Muscle layer of colon (tissue), 2 donors: Measurements from ENCODE around the gene PDK2.
A peak's percentile ranks its signal among the peaks of the same experiment; 100 is the strongest.

ENCODE experiments used
- H3K27ac ChIP-seq: one replicate; pipeline ENCODE4 v1.7.0; 2013; ENCODE audit warnings: low read depth, mild to moderate bottlenecking, low read length, moderate library complexity
- H3K27me3 ChIP-seq, 2 donors: one replicate each; pipeline ENCODE4 v1.7.0; 2013; ENCODE audit warnings: low read length in 2 of 2, mild to moderate bottlenecking in 2 of 2; ENCODE audit not compliant: insufficient read depth in 2 of 2, control insufficient read depth in 1 of 2
- H3K36me3 ChIP-seq: one replicate; pipeline ENCODE4 v1.7.0; 2013; ENCODE audit warnings: mild to moderate bottlenecking, low read length; ENCODE audit not compliant: insufficient read depth
- H3K4me1 ChIP-seq: one replicate; pipeline ENCODE4 v1.7.0; 2013; ENCODE audit warnings: mild to moderate bottlenecking, low read length; ENCODE audit not compliant: insufficient read depth
- H3K4me3 ChIP-seq, 2 donors: one replicate each; pipeline ENCODE4 v1.7.0; 2013; ENCODE audit warnings: low read length in 2 of 2, low read depth in 1 of 2, mild to moderate bottlenecking in 1 of 2, moderate library complexity in 1 of 2
- H3K9ac ChIP-seq: one replicate; pipeline ENCODE4 v1.7.0; 2013; ENCODE audit warnings: low read length
- H3K9me3 ChIP-seq: one replicate; pipeline ENCODE4 v1.7.0; 2013; ENCODE audit warnings: mild to moderate bottlenecking, low read length
- donor health status: abdominal sarcoma.
- donor health status: Adenocarcinoma of cecum.

The PDK2 gene

GRCh38 chr17:50094753-50095619 is at the start of gene PDK2:
Gene PDK2 (plus strand): TSS chr17:50095351. CDS start chr17:50095436, 85 bp downstream.
- H3K27me3 ChIP-seq = no peaks in the 10 kb centered on the region
- H3K9me3 ChIP-seq = no peaks in the 10 kb centered on the region
- peak within 1 kb of the TSS; percentile 96 for H3K27ac ChIP-seq
- H3K4me3 ChIP-seq = peak within 1 kb of the TSS; percentile 80 to 92
- peaks cover 26% of the 10 kb centered on the region for H3K36me3 ChIP-seq
- peak within 1 kb of the TSS; percentile 39 for H3K9ac ChIP-seq
- peaks cover 19% of the 10 kb centered on the region for H3K4me1 ChIP-seq

DNA sequence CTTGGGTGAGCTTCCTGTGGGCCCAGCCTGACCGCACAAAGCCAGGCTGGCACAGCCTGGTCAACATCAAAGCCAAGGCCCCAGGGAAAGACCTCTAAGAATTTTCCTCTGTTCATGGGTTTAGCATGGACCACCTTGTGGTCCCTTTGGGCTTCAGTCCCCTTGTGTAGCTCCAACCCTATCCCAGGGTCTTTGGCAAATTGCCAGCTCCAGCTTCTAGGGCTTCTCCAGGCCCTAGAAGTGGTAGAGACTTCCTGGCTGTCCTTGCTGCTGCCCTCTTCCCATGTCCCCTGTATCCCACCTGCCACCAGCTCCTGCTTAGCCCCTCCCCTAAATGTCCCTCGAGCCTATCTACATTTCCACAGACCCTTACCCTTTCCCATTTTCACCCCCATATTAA is 49.0 kb upstream of the PDK2 start:
- H3K27ac ChIP-seq = no peak overlapping the region
- H3K36me3 ChIP-seq = no peaks in the 10 kb centered on the region
- no peak overlapping the region for H3K9ac ChIP-seq
- no peaks in the 10 kb centered on the region for H3K9me3 ChIP-seq
- no peaks in the 10 kb centered on the region for H3K4me1 ChIP-seq
- H3K27me3 ChIP-seq = no peaks in the 10 kb centered on the region
- no peak overlapping the region for H3K4me3 ChIP-seq

DNA sequence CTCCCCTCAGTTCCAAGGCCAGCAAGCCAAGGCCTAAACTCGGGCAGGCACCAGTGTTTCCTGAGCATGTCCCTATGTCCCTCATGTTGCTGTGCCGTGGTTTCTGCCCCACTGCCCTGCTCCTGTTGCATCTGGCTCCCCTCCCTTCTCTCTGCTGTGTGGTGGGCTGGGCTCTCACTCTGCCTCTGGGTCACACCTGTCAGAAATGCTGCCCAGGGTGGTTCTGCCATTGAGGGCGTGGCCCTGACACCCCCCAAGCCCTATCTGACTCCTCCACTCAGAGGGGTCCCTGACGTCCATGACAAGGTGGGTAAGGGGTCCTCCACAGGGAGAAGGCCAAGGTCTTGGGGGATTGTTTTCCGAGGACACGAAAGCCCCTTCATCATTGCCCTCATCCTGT is 48.5 kb upstream of the PDK2 start:
- Histone ChIP-seq H3K4me1 (no peaks in the 10 kb centered on the region), H3K9ac (no peak overlapping the region), H3K9me3 (no peaks in the 10 kb centered on the region), H3K27ac (no peak overlapping the region), H3K27me3 (no peaks in the 10 kb centered on the region), H3K4me3 (no peak overlapping the region), H3K36me3 (no peaks in the 10 kb centered on the region)

- no peaks in the 10 kb centered on the region for H3K36me3 ChIP-seq
- no peak overlapping the region for H3K4me3 ChIP-seq
- H3K27me3 ChIP-seq = no peaks in the 10 kb centered on the region
- H3K9ac ChIP-seq = no peak overlapping the region
- H3K4me1 ChIP-seq = no peaks in the 10 kb centered on the region
- H3K27ac ChIP-seq = no peak overlapping the region
- no peaks in the 10 kb centered on the region for H3K9me3 ChIP-seq
Observed at GRCh38 chr17:50047083-50047482, 48.1 kb upstream of the PDK2 start.

- Histone ChIP-seq H3K9me3 (no peaks in the 10 kb centered on the region), H3K4me1 (no peaks in the 10 kb centered on the region), H3K27me3 (no peaks in the 10 kb centered on the region), H3K9ac (no peak overlapping the region), H3K36me3 (no peaks in the 10 kb centered on the region), H3K27ac (no peak overlapping the region), H3K4me3 (no peak overlapping the region)
Observed at GRCh38 chr17:50047488-50048126, 47.5 kb upstream of the PDK2 start.

- Histone ChIP-seq H3K36me3 (no peaks in the 10 kb centered on the region), H3K4me1 (no peaks in the 10 kb centered on the region), H3K27me3 (no peaks in the 10 kb centered on the region), H3K9me3 (no peaks in the 10 kb centered on the region), H3K27ac (no peak overlapping the region), H3K4me3 (no peak overlapping the region), H3K9ac (no peak overlapping the region)
Observed at GRCh38 chr17:50048146-50048720, 46.9 kb upstream of the PDK2 start.

DNA sequence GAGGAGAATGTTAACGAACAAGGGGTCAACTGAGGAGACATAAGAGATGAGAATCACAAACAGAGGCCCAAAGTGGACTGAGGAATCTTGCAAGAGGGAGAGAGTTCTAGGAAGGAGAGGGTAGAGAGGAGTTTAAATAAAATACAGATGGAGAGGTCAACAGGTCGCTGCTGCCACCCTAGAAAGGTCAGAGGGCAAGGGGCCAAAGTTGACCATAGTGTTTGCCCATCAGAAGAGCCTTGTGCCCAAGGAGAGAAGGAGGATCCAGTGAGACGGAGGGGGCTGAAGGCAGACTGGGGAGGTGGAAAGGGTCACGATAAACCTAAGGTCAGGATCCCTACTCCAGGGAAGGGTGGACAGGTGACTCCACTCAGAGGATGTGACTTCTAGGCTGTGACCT is 46.2 kb upstream of the PDK2 start:
- H3K27ac ChIP-seq = no peak overlapping the region
- H3K9me3 ChIP-seq = no peaks in the 10 kb centered on the region
- no peak overlapping the region for H3K9ac ChIP-seq
- H3K36me3 ChIP-seq = no peaks in the 10 kb centered on the region
- H3K4me3 ChIP-seq = no peak overlapping the region
- no peaks in the 10 kb centered on the region for H3K4me1 ChIP-seq
- no peaks in the 10 kb centered on the region for H3K27me3 ChIP-seq

- H3K9ac ChIP-seq = no peak overlapping the region
- H3K4me1 ChIP-seq = no peaks in the 10 kb centered on the region
- no peak overlapping the region for H3K4me3 ChIP-seq
- no peaks in the 10 kb centered on the region for H3K36me3 ChIP-seq
- H3K27ac ChIP-seq = no peak overlapping the region
- H3K9me3 ChIP-seq = no peaks in the 10 kb centered on the region
- no peaks in the 10 kb centered on the region for H3K27me3 ChIP-seq
Observed at GRCh38 chr17:50049636-50050035, 45.5 kb upstream of the PDK2 start.

DNA sequence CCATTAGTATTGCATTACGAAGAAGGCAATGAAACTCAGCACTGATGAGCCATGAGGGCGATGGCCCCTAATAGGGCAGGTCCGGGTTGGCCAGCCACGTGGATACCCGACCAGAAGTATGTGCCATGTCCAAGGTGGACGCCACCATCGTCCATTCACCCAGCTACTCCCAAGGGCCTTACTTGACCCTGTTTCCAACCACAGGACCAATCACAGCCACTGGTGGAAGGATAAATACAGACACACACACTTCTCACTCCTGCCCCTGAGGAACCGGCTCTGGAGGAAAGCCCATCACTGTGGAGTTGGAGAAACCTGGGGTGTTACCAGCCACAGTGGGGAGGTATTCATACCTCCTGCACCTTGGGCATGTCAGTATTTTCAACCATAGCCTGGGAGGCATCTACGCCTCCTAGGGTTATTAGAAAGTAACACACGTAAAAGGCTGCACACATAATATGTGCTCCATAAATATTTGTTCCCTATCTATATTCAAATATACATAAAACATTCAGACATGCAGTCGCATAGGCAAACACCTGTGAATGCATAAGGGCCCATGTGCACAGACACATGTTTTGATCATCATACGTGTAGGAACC is 44.6 kb upstream of the PDK2 start:
- H3K9ac ChIP-seq = no peak overlapping the region
- H3K27me3 ChIP-seq = no peaks in the 10 kb centered on the region
- H3K4me3 ChIP-seq = no peak overlapping the region
- H3K9me3 ChIP-seq = no peaks in the 10 kb centered on the region
- H3K36me3 ChIP-seq = no peaks in the 10 kb centered on the region
- no peak overlapping the region for H3K27ac ChIP-seq
- peaks cover 5% of the 10 kb centered on the region for H3K4me1 ChIP-seq

DNA sequence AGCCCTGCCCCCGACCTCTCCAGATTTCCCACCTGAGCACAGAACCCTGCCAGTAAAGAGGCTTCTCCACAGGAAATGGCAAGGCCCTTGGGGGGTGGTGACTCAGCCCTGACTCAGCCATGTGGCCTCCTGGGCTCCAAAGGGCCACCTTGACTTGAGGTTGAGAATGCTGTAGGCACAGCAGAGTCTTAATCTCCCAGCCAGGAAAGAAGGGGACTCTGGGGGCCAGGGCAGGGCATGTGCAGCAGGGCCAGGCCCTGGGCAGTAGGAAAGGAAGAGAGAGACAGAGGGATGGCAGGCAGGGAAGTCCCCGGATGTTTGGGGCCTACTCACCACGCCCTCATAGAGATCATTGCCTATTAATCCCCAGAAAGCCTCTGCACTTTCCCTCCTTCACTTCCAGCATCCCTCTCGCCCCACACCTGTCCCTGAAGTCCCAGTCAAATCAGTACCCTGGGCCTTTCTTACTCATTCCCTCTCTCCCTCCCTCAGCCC is 44.0 kb upstream of the PDK2 start:
- Histone ChIP-seq H3K4me3 (no peak overlapping the region), H3K27me3 (no peaks in the 10 kb centered on the region), H3K4me1 (peaks cover 5% of the 10 kb centered on the region), H3K27ac (no peak overlapping the region), H3K9ac (no peak overlapping the region), H3K36me3 (no peaks in the 10 kb centered on the region), H3K9me3 (no peaks in the 10 kb centered on the region)

- no peaks in the 10 kb centered on the region for H3K27me3 ChIP-seq
- H3K9me3 ChIP-seq = no peaks in the 10 kb centered on the region
- H3K4me3 ChIP-seq = no peak overlapping the region
- H3K9ac ChIP-seq = no peak overlapping the region
- no peaks in the 10 kb centered on the region for H3K36me3 ChIP-seq
- peaks cover 5% of the 10 kb centered on the region for H3K4me1 ChIP-seq
- no peak overlapping the region for H3K27ac ChIP-seq
Observed at GRCh38 chr17:50051606-50052005, 43.5 kb upstream of the PDK2 start.
